GM10266 (cell line): ENCODE data around the gene ADARB2.

Experiments
- DNase-seq: peaks from one replicate; pipeline ENCODE4 v3.0.0; 2012; ENCODE audit errors: extremely low spot score
- CTCF ChIP-seq: IDR thresholded peaks from 2 replicates; pipeline ENCODE4 v1.5.1; 2012; ENCODE audit warnings: mild to moderate bottlenecking, low read depth; ENCODE audit not compliant: control insufficient read depth, insufficient read depth; ENCODE audit errors: missing control alignments

Gene ADARB2

GRCh38 chr10:1603181-1603580, 134.1 kb downstream of the ADARB2 start:
- no peak for DNase-seq
- no peak for TF ChIP-seq CTCF

- no peak for DNase-seq
- no peak for TF ChIP-seq CTCF
Measured at GRCh38 chr10:1602037-1602484, 135.3 kb downstream of the ADARB2 start.

GRCh38 chr10:1601406-1601805, 135.9 kb downstream of the ADARB2 start:
- no peak for DNase-seq
- no peak for TF ChIP-seq CTCF

- no peak for TF ChIP-seq CTCF
Measured at GRCh38 chr10:1600861-1601260, 136.5 kb downstream of the ADARB2 start.

GRCh38 chr10:1598393-1599153, 138.8 kb downstream of the ADARB2 start:
- no peak for DNase-seq
- TF ChIP-seq CTCF: no peak

More at GRCh38 chr10:1600861-1601260, 136.5 kb downstream of the ADARB2 start:
- DNase-seq: no peak

GRCh38 chr10:1597370-1598146, 139.8 kb downstream of the ADARB2 start:
- no peak for DNase-seq
- TF ChIP-seq CTCF: no peak

GRCh38 chr10:1596482-1597099, 140.7 kb downstream of the ADARB2 start:
- TF ChIP-seq CTCF: no peak
- DNase-seq: no peak
